B cell (primary cell): ENCODE measurements around the gene NUP98. TPM values are rescaled to one million over a fixed set of nuclear protein-coding genes. Genes with fewer than 3 reads are reported as not detected.

Source experiments
- ATAC-seq: fragments of 200-7000 bp; cut with Tn5 transposase; one replicate; pipeline ENCODE4 v1.10.0; 2021; ENCODE audit warnings: low read depth, mild to moderate bottlenecking, moderate number of reproducible peaks, moderate library complexity
- CTCF ChIA-PET: fragments of 350-600 bp; sonication (Branson Sonifier 250); formaldehyde crosslinking; loops from one replicate; lab custom pipeline; 2021; ENCODE audit warnings: antibody characterized with exemption, inconsistent platforms; lab: Charles Lee
- POLR2A ChIA-PET: fragments of 350-600 bp; sonication (Branson Sonifier 250); formaldehyde crosslinking; loops from one replicate; lab custom pipeline; 2021; ENCODE audit warnings: antibody characterized with exemption; lab: Charles Lee
- DNase-seq: peaks from one replicate; pipeline ENCODE4 v3.0.0; 2013
- H2AFZ ChIP-seq: 2 replicates; pipeline ENCODE4 v1.6.1; 2012; ENCODE audit warnings: mild to moderate bottlenecking, low read depth, low read length; ENCODE audit not compliant: insufficient read depth, poor library complexity, severe bottlenecking
- H3K27ac ChIP-seq, 2 donors: 1 replicate in 1 of 2; 2 replicates in 1 of 2; pipeline ENCODE4 v1.5.1; 2012 to 2013; ENCODE audit warnings: low read length in 2 of 2, mild to moderate bottlenecking in 2 of 2, moderate library complexity in 1 of 2
- H3K27me3 ChIP-seq, 4 experiments: fragments of 200-600 bp in 1 of 4; sonication (generic) in 1 of 4; replicated peaks in 1 of 4; 1 replicate in 2 of 4; 2 replicates in 2 of 4; pipeline versions ENCODE4 v1.6.1 to v1.7.0; 2013 to 2016; ENCODE audit warnings: low read length in 3 of 4, mild to moderate bottlenecking in 2 of 4, mixed read lengths in 1 of 4, moderate library complexity in 1 of 4; ENCODE audit not compliant: insufficient read depth in 4 of 4, control insufficient read depth in 3 of 4; ENCODE audit errors: control extremely low read depth in 1 of 4
- H3K36me3 ChIP-seq, 2 experiments: replicated peaks in 1 of 2; 1 replicate in 1 of 2; 2 replicates in 1 of 2; pipeline versions ENCODE4 v1.6.1 to v1.7.1; 2013; ENCODE audit warnings: low read length in 1 of 2; ENCODE audit not compliant: insufficient read depth in 2 of 2, control insufficient read depth in 1 of 2; ENCODE audit errors: control extremely low read depth in 1 of 2, extremely low read depth in 1 of 2
- H3K4me1 ChIP-seq, 2 donors: fragments of 200-600 bp in 1 of 2; sonication (generic) in 1 of 2; 1 replicate in 1 of 2; 2 replicates in 1 of 2; pipeline versions ENCODE4 v1.5.1 to v1.6.1; 2013 to 2017; ENCODE audit warnings: low read length in 2 of 2; ENCODE audit not compliant: control insufficient read depth in 2 of 2, insufficient read depth in 2 of 2
- H3K4me2 ChIP-seq: replicated peaks from 2 replicates; pipeline ENCODE3; 2012; ENCODE audit warnings: mild to moderate bottlenecking, low read depth, low read length; ENCODE audit not compliant: poor library complexity, severe bottlenecking
- H3K4me3 ChIP-seq, 5 experiments: fragments of 200-600 bp in 1 of 5; sonication (generic) in 1 of 5; 1 replicate in 3 of 5; 2 replicates in 2 of 5; pipeline versions ENCODE4 v1.5.1 to v1.7.0; 2011 to 2016; ENCODE audit warnings: low read length in 4 of 5, mild to moderate bottlenecking in 4 of 5, low read depth in 2 of 5, control low read depth in 1 of 5, moderate library complexity in 1 of 5; ENCODE audit not compliant: insufficient read depth in 1 of 5; ENCODE audit errors: control extremely low read depth in 1 of 5, extremely low read depth in 1 of 5
- H3K79me2 ChIP-seq: fragments of 200-600 bp; sonication (generic); one replicate; pipeline ENCODE4 v1.6.0; 2016; ENCODE audit warnings: low read length; ENCODE audit not compliant: control insufficient read depth, insufficient read depth
- H3K9ac ChIP-seq: fragments of 200-600 bp; sonication (generic); 2 replicates; pipeline ENCODE4 v1.6.1; 2017; ENCODE audit warnings: mild to moderate bottlenecking, low read length, moderate library complexity
- H3K9me3 ChIP-seq, 3 donors: one replicate each; pipeline versions ENCODE4 v1.6.1 to v1.7.1; 2013; ENCODE audit warnings: low read length in 2 of 3; ENCODE audit not compliant: control insufficient read depth in 2 of 3, insufficient read depth in 1 of 3; ENCODE audit errors: control extremely low read depth in 1 of 3
- H4K20me1 ChIP-seq: 2 replicates; pipeline ENCODE4 v1.6.0; 2012; ENCODE audit warnings: mild to moderate bottlenecking, low read length; ENCODE audit not compliant: insufficient read depth, control insufficient read depth, poor library complexity, severe bottlenecking
- H3K27ac Mint-ChIP-seq: one replicate; pipeline ENCODE4 v1.8.0; 2021; ENCODE audit warnings: mixed read lengths
- H3K27me3 Mint-ChIP-seq: one replicate; pipeline ENCODE4 v1.8.0; 2021; ENCODE audit warnings: mixed read lengths
- H3K4me1 Mint-ChIP-seq: one replicate; pipeline ENCODE4 v1.8.0; 2021; ENCODE audit warnings: mixed read lengths
- H3K4me3 Mint-ChIP-seq: one replicate; pipeline ENCODE4 v1.8.0; 2021; ENCODE audit warnings: mixed read lengths
- H3K9me3 Mint-ChIP-seq: one replicate; pipeline ENCODE4 v1.8.0; 2022; ENCODE audit warnings: mixed read lengths; ENCODE audit not compliant: insufficient read depth
- CTCF ChIP-seq: fragments of 200-600 bp; IDR thresholded peaks from one replicate; pipeline ENCODE4 v1.8.0; 2022; ENCODE audit warnings: antibody characterized with exemption, mild to moderate bottlenecking
- EZH2 ChIP-seq: IDR thresholded peaks from 2 replicates; pipeline ENCODE4 v1.6.1; 2012; ENCODE audit warnings: borderline replicate concordance, low read depth, mild to moderate bottlenecking, moderate library complexity, low read length; ENCODE audit not compliant: insufficient read depth, poor library complexity, severe bottlenecking
- WGBS: methylation state at CpG from one replicate; pipeline ENCODE4 v1.1.5; 2013; ENCODE audit warnings: missing lambda C conversion rate; ENCODE audit not compliant: insufficient coverage; 5-methylcytosine and 5-hydroxymethylcytosine counted together
- intact Hi-C: fragments of 100-400 bp; cut with micrococcal nuclease; formaldehyde crosslinking; loops from one replicate; pipeline ENCODE4 v1.10.0; 2022
- polyA plus RNA-seq: library from polyadenylated mRNA; depleted of rRNA; stranded (reverse); fragments of >200 nt; gene quantifications from 2 replicates; pipeline ENCODE4 v1.2.3, GENCODE V29; 2012
- total RNA-seq, 2 donors: library from RNA; stranded (reverse); fragments of 120-200 nt in 1 of 2; gene quantifications; 1 replicate in 1 of 2; 2 replicates in 1 of 2; pipeline versions ENCODE4 v1.2.3 to v1.2.4, GENCODE V29; 2013 to 2022

Gene NUP98
- total and polyA plus RNA-seq, 2 donors (not counting 1 experiment from before 2014, with no cell fraction given): 99.8 to 111 TPM

DNA sequence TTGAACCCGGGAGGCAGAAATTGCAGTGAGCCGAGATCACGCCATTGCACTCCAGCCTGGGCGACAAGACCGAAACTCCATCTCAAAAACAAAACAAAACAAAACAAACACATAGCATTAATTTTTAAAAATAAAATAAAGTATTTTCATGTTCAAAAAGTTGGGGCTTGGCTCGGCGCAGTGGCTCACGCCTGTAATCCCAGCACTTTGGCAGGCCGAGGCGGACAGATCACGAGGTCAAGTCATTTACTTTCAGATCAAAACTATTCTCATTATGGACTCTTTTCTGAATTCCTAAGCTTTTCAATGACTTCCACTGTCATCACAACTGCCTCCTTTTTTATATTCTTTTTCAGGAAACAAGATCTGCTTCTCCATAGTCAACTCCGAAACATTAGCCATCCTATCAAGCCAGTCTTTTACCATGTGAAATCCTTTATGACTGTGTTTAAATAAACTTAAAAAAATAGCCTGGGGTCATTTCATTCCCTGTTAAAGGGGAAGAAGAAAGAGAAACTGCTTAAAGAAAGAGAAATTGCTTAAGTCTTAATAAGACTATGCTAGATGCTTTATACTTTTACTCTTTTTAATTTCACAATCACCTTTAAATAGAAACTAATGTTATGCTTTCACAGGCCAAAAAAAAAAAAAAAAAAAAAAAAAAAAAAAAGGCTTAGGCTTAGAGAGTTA, 113.1 kb downstream of the NUP98 start:
- Histone ChIP-seq H3K27me3 (no peaks in the 10 kb centered on the region), H3K79me2 (no peaks in the 10 kb centered on the region), H3K9me3 (no peaks in the 10 kb centered on the region), H3K27ac (no peak overlapping the region), H3K4me2 (no peak overlapping the region), H3K36me3 (peaks cover 36 to 76% of the 10 kb centered on the region in 2 experiments), H3K4me3 (no peak overlapping the region), H2AFZ (no peak overlapping the region), H4K20me1 (no peaks in the 10 kb centered on the region), H3K9ac (no peak overlapping the region), H3K4me1 (no peaks in the 10 kb centered on the region)
- Mint-ChIP-seq H3K27me3 (no peaks in the 10 kb centered on the region), H3K4me3 (no peak overlapping the region), H3K27ac (no peak overlapping the region), H3K4me1 (no peaks in the 10 kb centered on the region), H3K9me3 (no peaks in the 10 kb centered on the region)
- intact Hi-C loops: no loop called here
- no peak for DNase-seq
- POLR2A ChIA-PET: no interaction called here
- TF ChIP-seq CTCF: no peak
- no peak for TF ChIP-seq EZH2
- CTCF ChIA-PET: interaction anchor here (1.1 kb wide), 1 partner anchor 15 kb away, joined by 3 read pairs; no protein-coding TSS in a partner anchor
- no peak for ATAC-seq
- WGBS: over 99% methylated on average over 6 of the region's 12 CpGs

GRCh38 chr11:3683039-3683438, 114.3 kb downstream of the NUP98 start:
- ATAC-seq (no peak), DNase-seq (no peak)
- Histone ChIP-seq H4K20me1 (no peaks in the 10 kb centered on the region), H2AFZ (no peak overlapping the region), H3K27me3 (no peaks in the 10 kb centered on the region), H3K36me3 (peaks cover 44 to 84% of the 10 kb centered on the region in 2 experiments), H3K4me2 (no peak overlapping the region), H3K79me2 (no peaks in the 10 kb centered on the region), H3K4me1 (no peaks in the 10 kb centered on the region), H3K9ac (no peak overlapping the region), H3K4me3 (no peak overlapping the region), H3K27ac (no peak overlapping the region), H3K9me3 (no peaks in the 10 kb centered on the region)
- Mint-ChIP-seq H3K4me3 (no peak overlapping the region), H3K9me3 (no peaks in the 10 kb centered on the region), H3K27me3 (no peaks in the 10 kb centered on the region), H3K27ac (no peak overlapping the region), H3K4me1 (no peaks in the 10 kb centered on the region)
- CTCF ChIA-PET: no interaction called here
- intact Hi-C loops: no loop called here
- TF ChIP-seq CTCF (no peak), EZH2 (no peak)
- WGBS: 96% methylated on average over 7 of the region's 9 CpGs
- POLR2A ChIA-PET: no interaction called here
